ENCODE results near the gene TSPAN14. TPM values are rescaled to one million over a fixed set of nuclear protein-coding genes. Genes with fewer than 3 reads are reported as not detected.

Gene TSPAN14
- 46.6 and 46.8 TPM in 2 replicates for total RNA-seq (2021)
- long read RNA-seq, full-length matches to known transcripts: 84 of 137 reads
- long read RNA-seq, partial matches to known transcripts: 11 of 137 reads
- long read RNA-seq, other reads (novel, unspliced or antisense): 42 of 137 reads

- Histone ChIP-seq H3K27ac (ENCODE audit: insufficient read length, low read depth, low read length) (no peak within 1 kb of the TSS), H3K4me2 (ENCODE audit: insufficient read depth, insufficient read length, low read length) (peak within 1 kb of the TSS; percentile 94), H2BK5ac (ENCODE audit: insufficient read length, low read length) (no peak within 1 kb of the TSS), H2BK15ac (ENCODE audit: low read depth, low read length) (no peak within 1 kb of the TSS), H3K14ac (ENCODE audit: insufficient read depth, low read length) (peak within 1 kb of the TSS; percentile 97), H3K56ac (ENCODE audit: insufficient read length, low read depth, low read length) (no peak within 1 kb of the TSS), H3K79me1 (ENCODE audit: insufficient read depth, low read depth, low read length, poor library complexity, severe bottlenecking) (peaks cover 6% of the 10 kb centered on the region), H3K27me3 (ENCODE audit: insufficient read depth, low read length) (no peaks in the 10 kb centered on the region; the same call in 1 of the 2 replicates), H2AFZ (ENCODE audit: low read length) (no peak within 1 kb of the TSS), H2BK120ac (ENCODE audit: low read depth, low read length, poor library complexity, severe bottlenecking) (no peak within 1 kb of the TSS), H3K79me2 (ENCODE audit: insufficient read depth, low read length) (peaks cover 18% of the 10 kb centered on the region; the same call in 1 of the 2 replicates), H4K91ac (ENCODE audit: insufficient read length, low read depth, low read length) (no peak within 1 kb of the TSS), H2BK20ac (ENCODE audit: low read depth, low read length, poor library complexity, severe bottlenecking) (no peak within 1 kb of the TSS), H3K23ac (ENCODE audit: insufficient read length, low read depth, low read length) (no peak within 1 kb of the TSS), H3K4me1 (ENCODE audit: insufficient read depth, low read length) (peaks cover 7% of the 10 kb centered on the region; the same call in 1 of the 2 replicates), H3T11ph (ENCODE audit: low read length) (no peak within 1 kb of the TSS), H4K20me1 (ENCODE audit: control insufficient read depth, insufficient read depth, insufficient read length) (peaks cover 6% of the 10 kb centered on the region), H3K18ac (ENCODE audit: insufficient read length, low read depth, low read length) (peak within 1 kb of the TSS; percentile 83), H2AK5ac (ENCODE audit: insufficient read length, low read length) (no peak within 1 kb of the TSS), H3K23me2 (ENCODE audit: insufficient read length, low read depth, low read length, poor library complexity, severe bottlenecking) (peaks cover 9% of the 10 kb centered on the region), H4K8ac (replicated peaks; ENCODE audit: insufficient read length, low read depth, low read length) (no peak within 1 kb of the TSS), H3K9ac (ENCODE audit: extremely low read depth, insufficient read length, low read length) (peak within 1 kb of the TSS; percentile 72), H3K9me3 (ENCODE audit: control insufficient read depth, low read depth, low read length) (no peaks in the 10 kb centered on the region), H2BK12ac (ENCODE audit: insufficient read length, low read depth, low read length) (no peak within 1 kb of the TSS), H3K4ac (ENCODE audit: low read depth, low read length) (no peak within 1 kb of the TSS; the same call in 1 of the 2 replicates), H4K5ac (ENCODE audit: insufficient read length, low read depth, low read length) (no peak within 1 kb of the TSS)
- Mint-ChIP-seq H3K9me3 (no peaks in the 10 kb centered on the region), H3K27me3 (ENCODE audit: low read depth) (peaks cover 17% of the 10 kb centered on the region), H3K4me3 (peak within 1 kb of the TSS; percentile 89 to 99), H3K27ac (peak within 1 kb of the TSS; percentile 89 to 98 (median 95)), H3K4me1 (peaks cover 36 to 38% of the 10 kb centered on the region in 2 experiments), H3K36me3 (ENCODE audit: insufficient read depth in 1 of 3, low read depth in 3 of 3) (peaks cover 0 to 2% (median 0%) of the 10 kb centered on the region in 3 experiments; a peak in 2 of 7 replicates)
- peak; percentile 82 for DNase-seq
- WGBS (ENCODE audit: extremely low coverage, insufficient read length, low lambda C conversion rate): no CpG with 5 or more reads among the region's 97 CpGs
- TF ChIP-seq CTCF (conservative IDR thresholded peaks at IDR 0.05): no peak
Measured at GRCh38 chr10:80453842-80454512, at the start of gene TSPAN14. Gene TSPAN14, plus strand, starts transcription at chr10:80454310. Its CDS starts 34,924 bp downstream, at chr10:80489234.
